Measurements from ENCODE around the gene SDC1.

The SDC1 gene

GRCh38 chr2:20207051-20207450 lies 17.9 kb downstream of the SDC1 start:
- Histone ChIP-seq H3K4me3 (ENCODE audit: low read depth, low read length) (no peak overlapping the region), H3K27me3 (no peaks in the 10 kb centered on the region), H3K4me1 (no peaks in the 10 kb centered on the region), H3K36me3 (peaks cover 4% of the 10 kb centered on the region; the same call in 1 of the 2 replicates), H3K9me3 (no peaks in the 10 kb centered on the region)
- TF ChIP-seq CTCF (IDR thresholded peaks at IDR 0.05; ENCODE audit: low read depth, low read length) = no peak
- DNase-seq = no peak

GRCh38 chr2:20205915-20206524 lies 18.9 kb downstream of the SDC1 start:
- H3K36me3 ChIP-seq = peaks cover 4% of the 10 kb centered on the region; the same call in 1 of the 2 replicates
- H3K9me3 ChIP-seq = no peaks in the 10 kb centered on the region
- DNase-seq = no peak
- TF ChIP-seq CTCF (IDR thresholded peaks at IDR 0.05; ENCODE audit: low read depth, low read length) = no peak
- no peaks in the 10 kb centered on the region for H3K27me3 ChIP-seq
- H3K4me1 ChIP-seq = no peaks in the 10 kb centered on the region
- no peak overlapping the region for H3K4me3 ChIP-seq (ENCODE audit: low read depth, low read length)

- no peaks in the 10 kb centered on the region for H3K9me3 ChIP-seq
- DNase-seq = no peak
- peaks cover 4% of the 10 kb centered on the region; the same call in 1 of the 2 replicates for H3K36me3 ChIP-seq
These were observed 19.9 kb downstream of the SDC1 start for GRCh38 chr2:20205069-20205468.

GRCh38 chr2:20203521-20204225 lies 21.3 kb downstream of the SDC1 start:
- TF ChIP-seq CTCF (IDR thresholded peaks at IDR 0.05; ENCODE audit: low read depth, low read length) = no peak
- Histone ChIP-seq H3K9me3 (no peaks in the 10 kb centered on the region), H3K4me1 (no peaks in the 10 kb centered on the region), H3K36me3 (peaks cover 4% of the 10 kb centered on the region; the same call in 1 of the 2 replicates), H3K4me3 (ENCODE audit: low read depth, low read length) (no peak overlapping the region), H3K27me3 (no peaks in the 10 kb centered on the region)
- no peak for DNase-seq

More at GRCh38 chr2:20205069-20205468, 19.9 kb downstream of the SDC1 start:
- Histone ChIP-seq H3K4me3 (ENCODE audit: low read depth, low read length) (no peak overlapping the region), H3K27me3 (no peaks in the 10 kb centered on the region), H3K4me1 (no peaks in the 10 kb centered on the region)
- TF ChIP-seq CTCF (IDR thresholded peaks at IDR 0.05; ENCODE audit: low read depth, low read length) = no peak

GRCh38 chr2:20203072-20203471 lies 21.9 kb downstream of the SDC1 start:
- Histone ChIP-seq H3K36me3 (peaks cover 4% of the 10 kb centered on the region; the same call in 1 of the 2 replicates), H3K4me1 (no peaks in the 10 kb centered on the region), H3K9me3 (no peaks in the 10 kb centered on the region), H3K4me3 (ENCODE audit: low read depth, low read length) (no peak overlapping the region), H3K27me3 (no peaks in the 10 kb centered on the region)
- TF ChIP-seq CTCF (IDR thresholded peaks at IDR 0.05; ENCODE audit: low read depth, low read length) = no peak
- no peak for DNase-seq

- H3K4me1 ChIP-seq = no peaks in the 10 kb centered on the region
- no peak overlapping the region for H3K4me3 ChIP-seq (ENCODE audit: low read depth, low read length)
- no peak for TF ChIP-seq CTCF (IDR thresholded peaks at IDR 0.05; ENCODE audit: low read depth, low read length)
- H3K27me3 ChIP-seq = no peaks in the 10 kb centered on the region
- H3K36me3 ChIP-seq = peaks cover 4% of the 10 kb centered on the region; the same call in 1 of the 2 replicates
- DNase-seq = no peak
- H3K9me3 ChIP-seq = no peaks in the 10 kb centered on the region
These were observed 23.3 kb downstream of the SDC1 start for GRCh38 chr2:20201671-20202070.
